ENCODE measurements around the gene DPF1.
A peak's percentile ranks its signal among the peaks of the same experiment; 100 is the strongest.
"Not testable (repeated sequence)": the region's sequence is repeated elsewhere in the genome, so short reads cannot be mapped to it uniquely, and the experiment has no call there.

Gene DPF1

GRCh38 chr19:38231918-38232317 lies 7.9 kb upstream of the DPF1 start:
- no peak for DNase-seq (ENCODE audit: low spot score)
- CTCF ChIA-PET: interaction anchor here (0.7 kb wide), 1 partner anchor 361 kb away, joined by 3 read pairs; no protein-coding TSS in a partner anchor
- POLR2A ChIA-PET (ENCODE audit: low non-redundant PET): no interaction called here
- no peak for TF ChIP-seq CTCF (conservative IDR thresholded peaks at IDR 0.05; ENCODE audit: low read depth)
- no peak overlapping the region for H3K27ac ChIP-seq

GRCh38 chr19:38230506-38231133 lies 6.6 kb upstream of the DPF1 start:
- DNase-seq (ENCODE audit: low spot score); H3K27ac ChIP-seq; CTCF ChIA-PET; POLR2A ChIA-PET (ENCODE audit: low non-redundant PET): not testable (repeated sequence)

GRCh38 chr19:38229585-38230073 lies 5.6 kb upstream of the DPF1 start:
- peak overlapping the region; percentile 72; the same call in 1 of the 2 replicates for H3K27ac ChIP-seq

GRCh38 chr19:38228491-38229439 lies 4.7 kb upstream of the DPF1 start:
- CTCF ChIA-PET: interaction anchor here (0.7 to 1.0 kb wide), 3 partner anchors 15 to 87 kb away, joined by 3 to 4 read pairs (median 3); no protein-coding TSS in a partner anchor
- TF ChIP-seq CTCF (conservative IDR thresholded peaks at IDR 0.05; ENCODE audit: low read depth): no peak
- DNase-seq (ENCODE audit: low spot score): no peak
- POLR2A ChIA-PET (ENCODE audit: low non-redundant PET): no interaction called here
- peak overlapping the region; percentile 72 for H3K27ac ChIP-seq

More at GRCh38 chr19:38229585-38230073, 5.6 kb upstream of the DPF1 start:
- CTCF ChIA-PET: interaction anchor here (0.7 to 1.0 kb wide), 2 partner anchors 37 to 87 kb away, joined by 3 to 4 read pairs; no protein-coding TSS in a partner anchor
- no peak for TF ChIP-seq CTCF (conservative IDR thresholded peaks at IDR 0.05; ENCODE audit: low read depth)
- POLR2A ChIA-PET (ENCODE audit: low non-redundant PET): no interaction called here
- peak; percentile 91 for DNase-seq (ENCODE audit: low spot score)

GRCh38 chr19:38228005-38228377 lies 4.0 kb upstream of the DPF1 start:
- CTCF ChIA-PET: interaction anchor here (0.6 to 1.0 kb wide), 2 partner anchors 16 to 86 kb away, joined by 3 read pairs; no protein-coding TSS in a partner anchor
- DNase-seq (ENCODE audit: low spot score): no peak
- H3K27ac ChIP-seq: peak overlapping the region; percentile 72
- POLR2A ChIA-PET (ENCODE audit: low non-redundant PET): no interaction called here
- TF ChIP-seq CTCF (conservative IDR thresholded peaks at IDR 0.05; ENCODE audit: low read depth): no peak

- no peak for TF ChIP-seq CTCF (conservative IDR thresholded peaks at IDR 0.05; ENCODE audit: low read depth)
- H3K27ac ChIP-seq: peak overlapping the region; percentile 72
- POLR2A ChIA-PET (ENCODE audit: low non-redundant PET): no interaction called here
- no peak for DNase-seq (ENCODE audit: low spot score)
- CTCF ChIA-PET: interaction anchor here (0.6 to 1.0 kb wide), 2 partner anchors 17 to 85 kb away, joined by 3 read pairs; no protein-coding TSS in a partner anchor
Observed at GRCh38 chr19:38227287-38228004, 3.4 kb upstream of the DPF1 start.

GRCh38 chr19:38224863-38225218 lies 819 bp upstream of the DPF1 start:
- POLR2A ChIA-PET (ENCODE audit: low non-redundant PET); DNase-seq (ENCODE audit: low spot score): not testable (repeated sequence)
- peak overlapping the region; percentile 72 for H3K27ac ChIP-seq
- CTCF ChIA-PET: interaction anchor here (0.6 to 1.3 kb wide), 4 partner anchors 25 to 323 kb away, joined by 3 to 8 read pairs (median 5); no protein-coding TSS in a partner anchor

Data from RWPE1 (cell line).